CD4-positive, alpha-beta T cell treated with Interleukin-17A for 1 hour (primary cell): Measurements from ENCODE around the gene SMARCB1.
"Not testable (repeated sequence)": the region's sequence is repeated elsewhere in the genome, so short reads cannot be mapped to it uniquely, and the experiment has no call there.

Experiments
- DNase-seq: peaks from one replicate; pipeline ENCODE4 v3.0.0-alpha.2; 2020

Gene SMARCB1

GRCh38 chr22:23847991-23848864, 61.5 kb downstream of the SMARCB1 start:
- DNase-seq = no peak

GRCh38 chr22:23849009-23850006, 62.5 kb downstream of the SMARCB1 start:
- peak; percentile 86 for DNase-seq

DNA sequence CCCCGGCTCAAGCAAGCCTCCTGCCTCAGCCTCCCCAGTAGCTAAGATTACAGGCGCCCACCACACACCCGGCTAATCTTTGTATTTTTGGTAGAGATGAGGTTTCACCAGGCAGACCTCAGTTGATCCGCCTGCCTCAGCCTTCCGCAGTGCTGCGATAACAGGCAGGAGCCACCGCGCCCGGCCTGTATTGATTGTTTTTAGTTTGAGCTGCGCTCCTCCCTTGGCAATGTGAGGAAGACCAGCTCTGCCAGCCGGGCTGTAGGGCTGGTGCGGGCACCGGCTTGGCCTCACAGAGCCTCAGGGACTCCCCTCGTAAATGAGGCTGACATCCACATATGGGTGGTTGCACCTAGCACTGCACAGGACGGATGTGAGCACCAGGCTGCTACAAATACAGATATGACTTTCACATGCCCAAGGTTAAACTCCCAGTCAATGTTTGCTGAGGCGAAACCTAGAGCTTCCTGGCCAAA, 63.4 kb downstream of the SMARCB1 start:
- no peak for DNase-seq

- DNase-seq = peak; percentile 10
Measured at GRCh38 chr22:23856721-23857605, 70.2 kb downstream of the SMARCB1 start.

GRCh38 chr22:23857606-23858483, 71.1 kb downstream of the SMARCB1 start, which contains the start of gene SLC2A11:
TSS of gene SLC2A11 (plus strand) at chr22:23857875. CDS start at chr22:23858000, 125 bp downstream.
- peak; percentile 96 for DNase-seq

GRCh38 chr22:23858484-23858815, 71.7 kb downstream of the SMARCB1 start:
- DNase-seq = no peak

- no peak for DNase-seq
Measured at GRCh38 chr22:23859201-23859600, 72.4 kb downstream of the SMARCB1 start.

DNA sequence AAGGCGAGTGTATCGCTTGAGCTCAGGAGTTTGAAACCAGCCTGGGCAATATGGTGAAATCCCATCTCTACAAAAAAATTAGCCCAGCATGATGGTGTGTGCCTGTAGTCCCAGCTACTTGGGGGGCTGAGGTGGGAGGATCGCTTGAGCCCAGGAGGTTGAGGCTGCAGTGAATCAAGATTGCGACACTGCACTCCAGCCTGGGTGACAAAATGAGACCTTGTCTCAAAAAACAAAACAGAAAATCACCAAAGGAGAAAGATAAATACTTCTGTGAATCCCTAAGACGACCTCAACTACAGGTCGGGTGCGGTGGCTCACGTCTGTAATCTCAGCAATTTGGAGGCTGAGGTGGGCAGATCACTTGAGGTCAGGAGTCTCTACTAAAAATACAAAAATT, 73.4 kb downstream of the SMARCB1 start:
- DNase-seq = not testable (repeated sequence)

DNA sequence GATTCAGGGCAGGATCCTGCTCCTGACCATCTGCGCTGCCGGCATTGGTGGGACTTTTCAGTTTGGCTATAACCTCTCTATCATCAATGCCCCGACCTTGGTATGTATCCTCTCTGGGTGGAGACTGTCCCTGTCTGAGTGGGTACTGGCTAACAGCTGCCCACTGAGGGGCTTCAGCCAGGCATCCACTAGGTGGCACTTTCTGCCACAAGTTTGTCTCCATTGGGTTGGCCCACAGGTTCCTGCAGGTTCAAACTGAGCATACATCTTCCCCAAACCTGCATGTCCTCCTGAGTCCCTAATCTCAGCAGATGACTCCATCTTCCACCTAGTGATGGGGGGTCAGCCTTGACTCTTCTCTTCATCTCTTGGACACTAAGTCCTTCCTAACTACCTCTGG, 75.3 kb downstream of the SMARCB1 start:
- peak; percentile 30 for DNase-seq

DNA sequence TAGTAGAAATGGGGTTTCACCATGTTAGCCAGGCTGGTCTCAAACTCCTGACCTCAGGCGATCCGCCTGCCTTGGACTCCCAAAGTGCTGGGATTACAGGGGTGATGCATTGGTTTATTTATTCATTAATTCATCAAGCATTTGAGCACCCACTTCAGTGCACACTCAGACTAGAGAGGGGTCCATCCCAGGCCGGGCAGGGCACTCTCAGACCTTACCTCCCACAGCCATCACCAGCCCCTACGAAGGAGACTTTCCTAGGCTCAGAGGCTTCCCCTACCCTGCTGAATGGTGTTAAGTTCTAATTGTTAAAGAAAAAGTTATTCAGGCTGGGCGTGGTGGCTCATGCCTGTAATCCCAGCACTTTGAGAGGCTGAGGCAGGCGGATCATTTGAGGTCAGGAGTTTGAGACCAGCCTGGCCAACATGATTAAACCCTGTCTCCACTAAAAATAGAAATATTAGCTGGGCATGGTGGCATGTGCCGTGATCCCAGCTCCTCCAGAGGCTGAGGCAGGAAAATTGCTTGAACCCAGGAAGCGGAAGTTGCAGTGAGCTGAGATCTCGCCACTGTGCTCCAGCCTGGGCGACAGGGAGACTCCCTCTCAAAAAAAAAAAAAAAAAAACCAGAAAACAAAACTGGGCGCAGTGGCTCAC, 77.9 kb downstream of the SMARCB1 start:
- DNase-seq = not testable (repeated sequence)

- DNase-seq = no peak
Measured at GRCh38 chr22:23868580-23868979, 81.8 kb downstream of the SMARCB1 start.

GRCh38 chr22:23874871-23875270, 88.1 kb downstream of the SMARCB1 start:
- DNase-seq = no peak

GRCh38 chr22:23875801-23876200, 89.0 kb downstream of the SMARCB1 start:
- DNase-seq = no peak

DNA sequence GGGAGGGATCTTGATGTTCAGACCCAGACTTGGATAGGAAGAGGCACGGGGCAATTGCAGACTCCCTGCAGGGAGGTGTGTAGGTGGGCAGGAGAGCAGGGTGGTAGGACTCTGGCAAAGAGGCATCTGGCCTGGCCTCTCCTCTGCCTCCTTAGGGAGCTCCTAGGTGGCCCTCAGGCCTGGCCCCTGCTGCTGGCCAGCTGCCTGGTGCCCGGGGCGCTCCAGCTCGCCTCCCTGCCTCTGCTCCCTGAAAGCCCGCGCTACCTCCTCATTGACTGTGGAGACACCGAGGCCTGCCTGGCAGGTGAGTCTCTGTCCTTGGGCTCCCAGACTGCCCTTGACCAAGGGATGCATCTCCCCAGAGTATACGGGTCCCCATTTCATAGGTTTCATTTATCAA, 90.8 kb downstream of the SMARCB1 start:
- DNase-seq = no peak

DNA sequence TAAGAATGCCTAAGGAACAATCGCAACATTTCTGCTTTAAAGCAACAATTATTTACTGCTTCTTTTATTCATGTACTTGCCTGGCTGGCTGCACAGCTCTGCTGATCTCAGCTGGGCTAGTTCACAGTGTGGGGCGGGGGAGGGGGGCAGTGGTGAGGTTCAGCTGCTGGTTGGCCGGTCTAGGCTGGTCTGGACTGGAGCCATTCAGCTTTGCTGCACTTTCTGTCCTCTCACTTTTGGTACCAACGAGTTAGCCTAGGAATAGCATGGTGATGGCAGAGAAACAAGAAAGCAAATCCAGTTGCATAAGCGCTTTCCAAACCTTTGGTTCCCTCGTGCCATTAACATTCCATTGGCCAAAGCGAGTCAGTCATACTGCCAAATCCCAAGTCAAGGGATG, 91.5 kb downstream of the SMARCB1 start:
- DNase-seq = no peak

- no peak for DNase-seq
Measured at GRCh38 chr22:23882370-23882769, 95.6 kb downstream of the SMARCB1 start.

- DNase-seq = no peak
Measured at GRCh38 chr22:23883658-23884057, 96.9 kb downstream of the SMARCB1 start.

- DNase-seq = no peak
Measured at GRCh38 chr22:23884140-23884539, 97.4 kb downstream of the SMARCB1 start.
